Ishikawa (cell line): Measurements from ENCODE around the gene ZNF747.

Source experiments
- CREB1 ChIP-seq: IDR thresholded peaks from 2 replicates; pipeline ENCODE4 v1.6.1; 2012; ENCODE audit warnings: low read depth
- EP300 ChIP-seq: IDR thresholded peaks from 2 replicates; pipeline ENCODE4 v1.6.1; 2012; ENCODE audit warnings: borderline replicate concordance
- FOXM1 ChIP-seq: IDR thresholded peaks from 2 replicates; pipeline ENCODE4 v1.6.1; 2012; ENCODE audit warnings: low read depth, borderline replicate concordance
- MAX ChIP-seq: IDR thresholded peaks from 2 replicates; pipeline ENCODE4 v1.6.1; 2012
- NFIC ChIP-seq: IDR thresholded peaks from 2 replicates; pipeline ENCODE4 v1.6.1; 2012
- RAD21 ChIP-seq: IDR thresholded peaks from 2 replicates; pipeline ENCODE4 v1.6.1; 2012; ENCODE audit warnings: low read depth
- REST ChIP-seq: IDR thresholded peaks from 2 replicates; pipeline ENCODE4 v1.6.1; 2012; ENCODE audit warnings: low read depth, mild to moderate bottlenecking
- TAF1 ChIP-seq: IDR thresholded peaks from 2 replicates; pipeline ENCODE4 v1.6.1; 2012; ENCODE audit warnings: low read depth, mild to moderate bottlenecking
- TCF12 ChIP-seq: IDR thresholded peaks from 2 replicates; pipeline ENCODE4 v1.6.1; 2012; ENCODE audit warnings: low read depth
- TEAD4 ChIP-seq: IDR thresholded peaks from 2 replicates; pipeline ENCODE4 v1.6.1; 2012
- YY1 ChIP-seq: IDR thresholded peaks from 2 replicates; pipeline ENCODE4 v1.6.1; 2012; ENCODE audit warnings: low read depth
- ZBTB7A ChIP-seq: IDR thresholded peaks from 2 replicates; pipeline ENCODE4 v1.6.1; 2012; ENCODE audit warnings: low read depth

- TF ChIP-seq TAF1 (no peak), EP300 (no peak), MAX (no peak), NFIC (no peak), YY1 (no peak), CREB1 (no peak), RAD21 (no peak), REST (no peak), FOXM1 (no peak), TCF12 (no peak), TEAD4 (no peak), ZBTB7A (no peak)
Observed at GRCh38 chr16:30533146-30533522, 1.5 kb downstream of the ZNF747 start.
